Esophagus muscularis mucosa (tissue), 4 donors: ENCODE measurements around the gene ZNF775. TPM values are rescaled to one million over a fixed set of nuclear protein-coding genes. Genes with fewer than 3 reads are reported as not detected.
A peak's percentile ranks its signal among the peaks of the same experiment; 100 is the strongest.

Experiments used
- DNase-seq: peaks from one replicate; pipeline ENCODE4 v3.0.0-alpha.2; 2017; ENCODE audit errors: extremely low spot score
- H3K27ac ChIP-seq, 4 donors: fragments of 200-600 bp; sonication (generic); replicated peaks in 1 of 4; 1 replicate in 3 of 4; 2 replicates in 1 of 4; pipeline ENCODE4 v1.5.1; 2016 to 2019; ENCODE audit warnings: mild to moderate bottlenecking in 1 of 4
- H3K27me3 ChIP-seq, 4 donors: fragments of 200-600 bp; sonication (generic); one replicate each; pipeline versions ENCODE4 v1.5.1 to v1.6.0; 2016 to 2019
- H3K36me3 ChIP-seq, 4 donors: fragments of 200-600 bp; sonication (generic); one replicate each; pipeline ENCODE4 v1.5.1; 2016 to 2019
- H3K4me1 ChIP-seq, 4 donors: fragments of 200-600 bp; sonication (generic); one replicate each; pipeline ENCODE4 v1.5.1; 2016 to 2019
- H3K4me3 ChIP-seq, 4 donors: fragments of 200-600 bp; sonication (generic); 1 replicate in 2 of 4; 2 replicates in 2 of 4; pipeline ENCODE4 v1.5.1; 2016 to 2019; ENCODE audit warnings: mild to moderate bottlenecking in 4 of 4, moderate library complexity in 1 of 4
- H3K9me3 ChIP-seq, 4 donors: fragments of 200-600 bp; sonication (generic); 1 replicate in 3 of 4; 2 replicates in 1 of 4; pipeline ENCODE4 v1.5.1; 2016 to 2019
- EP300 ChIP-seq: sonication (generic); formaldehyde crosslinking; IDR thresholded peaks from one replicate; pipeline ENCODE4 v1.6.1; 2017; ENCODE audit warnings: antibody characterized with exemption
- POLR2A ChIP-seq: fragments of 450-650 bp; IDR thresholded peaks from one replicate; pipeline ENCODE4 v1.6.1; 2017; ENCODE audit warnings: antibody characterized with exemption, moderate library complexity, mild to moderate bottlenecking, low read depth
- POLR2AphosphoS5 ChIP-seq, 2 donors: sonication (generic); formaldehyde crosslinking; IDR thresholded peaks; one replicate each; pipeline ENCODE4 v1.6.1; 2017; ENCODE audit warnings: antibody characterized with exemption in 2 of 2
- WGBS: methylation state at CpG from one replicate; pipeline ENCODE4 v1.1.5; 2018; 5-methylcytosine and 5-hydroxymethylcytosine counted together
- intact Hi-C: fragments of 100-400 bp; cut with DNase I; formaldehyde crosslinking; loops from one replicate; pipeline ENCODE4 v1.15.1; 2023
- total RNA-seq, 4 donors: library from RNA; depleted of rRNA; stranded (reverse); fragments of >200 nt; gene quantifications; one replicate each; pipeline versions ENCODE4 v1.1.0 to v1.2.1, GENCODE V29; 2016
- TF ChIP-seq, protein P1 (sequence below), 3 experiments: fragments of 200-600 bp in 2 of 3; fragments of 450-650 bp in 1 of 3; sonication (generic) in 2 of 3; IDR thresholded peaks; one replicate each; pipeline ENCODE4 v1.5.1; 2017 to 2019; ENCODE audit warnings: antibody characterized with exemption in 3 of 3, mild to moderate bottlenecking in 2 of 3, moderate library complexity in 1 of 3

ZNF775 gene
- total RNA-seq, 4 donors from 2014 or later = 6.6 to 19.8 (median 15.0) TPM

DNA sequence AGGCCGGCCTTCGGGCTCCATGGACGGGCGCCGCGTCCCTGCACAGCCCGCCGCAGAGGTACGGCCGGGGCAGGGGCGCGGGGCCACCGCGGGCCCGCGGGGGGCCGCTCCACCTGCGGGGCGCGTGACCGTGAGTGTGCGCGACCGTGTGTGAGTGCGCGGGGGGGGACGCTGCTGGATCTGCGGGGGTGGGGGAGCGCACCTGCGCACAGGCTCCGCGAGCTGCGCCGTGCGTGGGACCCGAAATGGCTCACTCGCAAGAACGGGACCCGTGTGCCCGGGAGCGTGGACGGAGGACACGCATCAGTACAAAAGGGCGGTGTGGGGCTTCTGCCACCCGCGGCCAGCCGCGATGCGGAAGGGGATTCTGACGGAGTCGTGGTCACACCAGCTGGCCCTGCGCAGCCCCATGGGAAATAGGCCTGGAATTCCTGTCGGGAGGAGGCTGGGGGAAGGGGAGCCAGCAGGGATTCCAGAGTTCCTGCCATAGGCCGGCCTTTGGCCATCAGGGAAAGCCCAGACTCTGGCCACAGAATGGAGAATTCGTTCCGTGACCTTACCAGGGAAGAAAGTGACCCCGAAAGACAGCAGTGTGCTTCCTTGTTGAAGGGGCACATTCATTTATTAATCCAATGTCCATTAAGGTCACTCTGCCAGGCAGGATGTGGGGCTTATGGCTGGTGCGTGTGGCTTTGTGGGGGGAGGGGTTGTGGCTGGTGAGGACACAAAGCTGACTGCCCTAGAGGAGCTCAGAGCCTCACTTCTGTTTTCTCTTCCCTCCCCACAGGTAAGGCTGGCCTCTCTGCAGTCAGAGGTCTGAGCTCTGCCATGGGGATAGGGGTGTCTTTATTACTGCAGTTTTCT is 10.0 kb upstream of the ZNF775 start:
- Histone ChIP-seq H3K27ac (peak overlapping the region; percentile 91 to 98 (median 92)), H3K36me3 (peaks cover 19 to 42% (median 40%) of the 10 kb centered on the region in 4 donors), H3K9me3 (no peaks in the 10 kb centered on the region), H3K4me1 (peaks cover 40 to 57% (median 53%) of the 10 kb centered on the region in 4 donors), H3K27me3 (no peaks in the 10 kb centered on the region), H3K4me3 (peak overlapping the region; percentile 70 to 96 (median 82))
- peak; percentile 4 to 19 for TF ChIP-seq POLR2AphosphoS5 (IDR thresholded peaks at IDR 0.05)
- TF ChIP-seq, protein P1, sequence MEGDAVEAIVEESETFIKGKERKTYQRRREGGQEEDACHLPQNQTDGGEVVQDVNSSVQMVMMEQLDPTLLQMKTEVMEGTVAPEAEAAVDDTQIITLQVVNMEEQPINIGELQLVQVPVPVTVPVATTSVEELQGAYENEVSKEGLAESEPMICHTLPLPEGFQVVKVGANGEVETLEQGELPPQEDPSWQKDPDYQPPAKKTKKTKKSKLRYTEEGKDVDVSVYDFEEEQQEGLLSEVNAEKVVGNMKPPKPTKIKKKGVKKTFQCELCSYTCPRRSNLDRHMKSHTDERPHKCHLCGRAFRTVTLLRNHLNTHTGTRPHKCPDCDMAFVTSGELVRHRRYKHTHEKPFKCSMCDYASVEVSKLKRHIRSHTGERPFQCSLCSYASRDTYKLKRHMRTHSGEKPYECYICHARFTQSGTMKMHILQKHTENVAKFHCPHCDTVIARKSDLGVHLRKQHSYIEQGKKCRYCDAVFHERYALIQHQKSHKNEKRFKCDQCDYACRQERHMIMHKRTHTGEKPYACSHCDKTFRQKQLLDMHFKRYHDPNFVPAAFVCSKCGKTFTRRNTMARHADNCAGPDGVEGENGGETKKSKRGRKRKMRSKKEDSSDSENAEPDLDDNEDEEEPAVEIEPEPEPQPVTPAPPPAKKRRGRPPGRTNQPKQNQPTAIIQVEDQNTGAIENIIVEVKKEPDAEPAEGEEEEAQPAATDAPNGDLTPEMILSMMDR (IDR thresholded peaks at IDR 0.05) = no peak
- no peak for TF ChIP-seq POLR2A
- peak; percentile 93 for DNase-seq
- intact Hi-C loops = loop anchor here (2.0 to 5.0 kb wide), 2 partner anchors 28 to 38 kb away; partner anchors contain the start of gene RARRES2
- WGBS = 0% methylated on average over 15 of the region's 58 CpGs

DNA sequence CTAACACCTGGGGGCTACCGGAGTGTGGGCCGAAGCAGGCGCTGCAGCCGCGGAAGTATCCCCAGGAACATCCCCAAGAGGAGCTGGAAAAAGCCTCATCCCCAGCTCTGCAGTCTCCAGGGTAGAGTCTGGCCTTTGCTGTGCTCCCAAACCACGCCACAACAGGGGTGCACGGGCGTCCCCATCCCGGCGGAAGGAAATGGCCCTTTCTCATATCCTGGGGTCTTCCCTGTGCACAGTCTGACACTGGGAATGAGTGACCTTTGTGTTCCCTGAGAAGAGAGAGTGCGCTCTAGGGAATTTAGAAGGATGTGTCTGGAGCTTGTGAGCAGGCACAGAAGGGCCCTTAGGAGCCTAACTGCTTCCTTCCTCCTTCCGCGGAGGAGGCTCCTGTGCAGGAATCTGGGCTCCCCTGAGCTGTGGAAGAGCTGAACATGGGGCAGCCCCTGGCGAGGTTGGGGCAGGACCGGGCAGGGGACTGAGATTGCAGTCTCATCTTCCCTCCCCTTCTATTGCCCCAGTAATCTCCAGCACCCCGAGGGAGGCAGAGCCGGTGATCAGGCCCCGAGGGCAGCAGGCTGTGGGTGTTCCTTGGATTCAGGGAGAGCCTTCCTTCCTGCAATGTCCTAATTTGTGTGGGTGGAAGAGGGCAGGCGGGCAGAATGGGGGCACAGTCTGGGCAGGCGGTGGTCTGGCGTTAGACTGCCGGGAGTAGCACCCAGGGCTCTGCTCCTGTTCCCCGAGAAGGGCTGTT is 9.2 kb upstream of the ZNF775 start:
- no peak for DNase-seq
- H3K27ac ChIP-seq = peak overlapping the region; percentile 91 to 98 (median 92)
- H3K36me3 ChIP-seq = peaks cover 19 to 48% (median 43%) of the 10 kb centered on the region in 4 donors
- intact Hi-C loops = loop anchor here (2.0 to 5.0 kb wide), 2 partner anchors 29 to 37 kb away; partner anchors contain the start of gene RARRES2
- 32% methylated on average over 18 of the region's 23 CpGs for WGBS
- H3K27me3 ChIP-seq = no peaks in the 10 kb centered on the region
- H3K4me3 ChIP-seq = peak overlapping the region; percentile 70 to 96 (median 82)
- H3K4me1 ChIP-seq = peaks cover 41 to 57% (median 53%) of the 10 kb centered on the region in 4 donors
- no peaks in the 10 kb centered on the region for H3K9me3 ChIP-seq
- TF ChIP-seq, protein P1 (IDR thresholded peaks at IDR 0.05) = no peak
- TF ChIP-seq POLR2A (no peak), EP300 (no peak), POLR2AphosphoS5 (IDR thresholded peaks at IDR 0.05) (no peak)

DNA sequence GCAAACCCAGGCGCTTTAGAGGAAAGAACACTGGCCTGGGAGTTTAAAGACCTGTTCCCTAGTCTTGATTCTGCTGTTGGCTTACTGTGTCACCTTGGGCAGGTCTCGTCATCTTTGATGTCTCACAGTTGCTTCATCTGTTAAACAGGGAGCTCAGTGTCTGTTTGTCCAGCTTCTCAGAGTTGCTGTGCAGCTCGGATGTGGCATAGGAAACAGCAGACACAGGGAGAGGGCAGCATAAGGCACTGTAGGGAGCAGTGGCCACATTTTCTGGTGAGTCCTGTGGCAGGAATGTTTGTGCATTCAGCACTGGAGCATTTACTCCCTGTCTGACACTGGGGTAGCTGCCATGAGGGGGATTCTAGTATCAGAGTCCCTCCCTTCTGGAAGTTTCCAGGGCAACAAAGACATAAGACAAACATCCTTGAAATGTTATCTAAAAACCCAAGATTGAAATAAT is 8.5 kb upstream of the ZNF775 start:
- DNase-seq = no peak
- intact Hi-C loops = no loop called here
- Histone ChIP-seq H3K4me1 (peaks cover 41 to 57% (median 53%) of the 10 kb centered on the region in 4 donors), H3K27me3 (no peaks in the 10 kb centered on the region), H3K27ac (peak overlapping the region; percentile 91 to 98 (median 92)), H3K9me3 (no peaks in the 10 kb centered on the region), H3K36me3 (peaks cover 19 to 48% (median 43%) of the 10 kb centered on the region in 4 donors), H3K4me3 (peak overlapping the region in 1 of 4 donors; percentile 70)
- TF ChIP-seq POLR2A = no peak
- no peak for TF ChIP-seq POLR2AphosphoS5 (IDR thresholded peaks at IDR 0.05)
- TF ChIP-seq EP300 = no peak
- TF ChIP-seq, protein P1 (IDR thresholded peaks at IDR 0.05) = no peak
- WGBS = 62% methylated on average over 3 of the region's 3 CpGs

DNA sequence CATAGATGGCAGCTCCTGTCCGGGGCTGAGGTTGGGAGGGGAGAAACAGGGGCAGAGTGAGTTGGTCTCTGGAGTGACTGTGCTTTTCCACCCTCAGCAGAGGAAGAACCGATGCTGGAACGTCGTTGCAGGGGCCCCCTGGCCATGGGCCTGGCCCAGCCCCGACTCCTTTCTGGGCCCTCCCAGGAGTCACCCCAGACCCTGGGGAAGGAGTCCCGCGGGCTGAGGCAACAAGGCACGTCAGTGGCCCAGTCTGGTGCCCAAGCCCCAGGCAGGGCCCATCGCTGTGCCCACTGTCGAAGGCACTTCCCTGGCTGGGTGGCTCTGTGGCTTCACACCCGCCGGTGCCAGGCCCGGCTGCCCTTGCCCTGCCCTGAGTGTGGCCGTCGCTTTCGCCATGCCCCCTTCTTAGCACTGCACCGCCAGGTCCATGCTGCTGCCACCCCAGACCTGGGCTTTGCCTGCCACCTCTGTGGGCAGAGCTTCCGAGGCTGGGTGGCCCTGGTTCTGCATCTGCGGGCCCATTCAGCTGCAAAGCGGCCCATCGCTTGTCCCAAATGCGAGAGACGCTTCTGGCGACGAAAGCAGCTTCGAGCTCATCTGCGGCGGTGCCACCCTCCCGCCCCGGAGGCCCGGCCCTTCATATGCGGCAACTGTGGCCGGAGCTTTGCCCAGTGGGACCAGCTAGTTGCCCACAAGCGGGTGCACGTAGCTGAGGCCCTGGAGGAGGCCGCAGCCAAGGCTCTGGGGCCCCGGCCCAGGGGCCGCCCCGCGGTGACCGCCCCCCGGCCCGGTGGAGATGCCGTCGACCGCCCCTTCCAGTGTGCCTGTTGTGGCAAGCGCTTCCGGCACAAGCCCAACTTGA is 7.8 kb upstream of the ZNF775 start:
- WGBS = 81% methylated on average over 19 of the region's 48 CpGs
- H3K4me1 ChIP-seq = peaks cover 44 to 57% (median 53%) of the 10 kb centered on the region in 4 donors
- TF ChIP-seq POLR2AphosphoS5 (IDR thresholded peaks at IDR 0.05) (no peak), POLR2A (no peak), EP300 (no peak)
- TF ChIP-seq, protein P1 (IDR thresholded peaks at IDR 0.05) = no peak
- H3K9me3 ChIP-seq = no peaks in the 10 kb centered on the region
- peaks cover 19 to 48% (median 43%) of the 10 kb centered on the region in 4 donors for H3K36me3 ChIP-seq
- H3K27me3 ChIP-seq = no peaks in the 10 kb centered on the region
- no peak for DNase-seq
- intact Hi-C loops = no loop called here
- no peak overlapping the region for H3K4me3 ChIP-seq
- H3K27ac ChIP-seq = peak overlapping the region; percentile 25 to 98 (median 92)
